HuH-7 (cell line): Measurements from ENCODE around the gene GNE.

Experiments used
- DNase-seq: peaks from one replicate; pipeline ENCODE4 v3.0.0; 2011; ENCODE audit warnings: low spot score

Gene GNE

GRCh38 chr9:36166168-36166927 is 91.9 kb downstream of the GNE start:
- peak; percentile 91 for DNase-seq

- no peak for DNase-seq
Measured at GRCh38 chr9:36165826-36166167, 92.5 kb downstream of the GNE start.

GRCh38 chr9:36164989-36165388 is 93.3 kb downstream of the GNE start:
- DNase-seq = no peak
